Panc1 (cell line): ENCODE data around the gene APLP1. TPM values are rescaled to one million over a fixed set of nuclear protein-coding genes. Genes with fewer than 3 reads are reported as not detected.

Source experiments
- ATAC-seq: fragments of 200-7000 bp; cut with Tn5 transposase; 2 replicates; pipeline ENCODE4 v1.9.1; 2020; ENCODE audit warnings: mild to moderate bottlenecking, moderate library complexity
- BruUV-seq: library from RNA; stranded (reverse); fragments of 400-500 nt; replicated peaks from 2 replicates; lab custom pipeline; 2021; lab: Mats Ljungman, UMichigan
- CTCF ChIA-PET: fragments of 300-600 bp; sonication (Branson Sonifier 250); formaldehyde crosslinking; loops from one replicate; lab custom pipeline; 2022; ENCODE audit warnings: antibody characterized with exemption; lab: Charles Lee
- POLR2A ChIA-PET: fragments of 300-600 bp; sonication (Branson Sonifier 250); formaldehyde crosslinking; loops from one replicate; lab custom pipeline; 2022; ENCODE audit warnings: antibody characterized with exemption; lab: Charles Lee
- DNase-seq: peaks from one replicate; pipeline ENCODE4 v3.0.0-alpha.2; 2010; ENCODE audit warnings: low read depth, low spot score
- H3K27ac ChIP-seq: 2 replicates; pipeline ENCODE4 v1.5.1; 2011; ENCODE audit warnings: mild to moderate bottlenecking, low read length, inconsistent platforms
- H3K27me3 ChIP-seq: fragments of 200-500 bp; sonication (Bioruptor generic); 2 replicates; pipeline ENCODE4 v1.6.0; 2014; ENCODE audit warnings: low read length, inconsistent platforms; ENCODE audit not compliant: control insufficient read depth, insufficient read depth
- H3K36me3 ChIP-seq: fragments of 200-500 bp; sonication (Bioruptor generic); 2 replicates; pipeline ENCODE4 v1.5.1; 2014; ENCODE audit warnings: inconsistent platforms, mild to moderate bottlenecking, low read length, moderate library complexity; ENCODE audit not compliant: control insufficient read depth, insufficient read depth
- H3K4me1 ChIP-seq: 2 replicates; pipeline ENCODE4 v1.5.1; 2011; ENCODE audit warnings: inconsistent platforms, mild to moderate bottlenecking, low read length, moderate library complexity; ENCODE audit not compliant: control insufficient read depth, insufficient read depth
- H3K4me3 ChIP-seq, 2 experiments: 2 replicates each; pipeline ENCODE4 v1.5.1; 2011 to 2012; ENCODE audit warnings: low read depth in 2 of 2, low read length in 2 of 2, mild to moderate bottlenecking in 2 of 2, inconsistent platforms in 1 of 2, moderate library complexity in 1 of 2
- H3K9me3 ChIP-seq: fragments of 200-500 bp; sonication (Bioruptor generic); 2 replicates; pipeline ENCODE4 v1.5.1; 2014; ENCODE audit warnings: low read depth, mild to moderate bottlenecking, inconsistent platforms, low read length, moderate library complexity; ENCODE audit not compliant: control insufficient read depth, insufficient read depth
- CTCF ChIP-seq: fragments of 450-650 bp; IDR thresholded peaks from 2 replicates; pipeline ENCODE4 v1.5.1; 2017; ENCODE audit warnings: mild to moderate bottlenecking
- POLR2AphosphoS5 ChIP-seq: IDR thresholded peaks from 2 replicates; pipeline ENCODE4 v1.6.1; 2012; ENCODE audit warnings: mild to moderate bottlenecking, low read depth, low read length, moderate library complexity
- REST ChIP-seq, 2 experiments: IDR thresholded peaks; 2 replicates each; pipeline ENCODE4 v1.6.1; 2011 to 2012; ENCODE audit warnings: low read depth in 2 of 2, control low read depth in 1 of 2, low read length in 1 of 2, mild to moderate bottlenecking in 1 of 2, moderate library complexity in 1 of 2; ENCODE audit not compliant: insufficient read depth in 1 of 2
- SIN3A ChIP-seq: IDR thresholded peaks from 2 replicates; pipeline ENCODE4 v1.6.1; 2012; ENCODE audit warnings: low read depth, mild to moderate bottlenecking, low read length, moderate library complexity, borderline replicate concordance; ENCODE audit not compliant: insufficient read depth
- TCF7L2 ChIP-seq: IDR thresholded peaks from 2 replicates; pipeline ENCODE4 v1.6.1; 2011; ENCODE audit warnings: mild to moderate bottlenecking, low read depth, low read length, inconsistent platforms
- in situ Hi-C: cut with HindIII; loops from 2 replicates; pipeline ENCODE4 v1.10.0; 2016; ENCODE audit warnings: low sequenced_read_pairs, low pct_unique_long_range_greater_than_20kb
- intact Hi-C: fragments of 100-400 bp; cut with micrococcal nuclease; formaldehyde crosslinking; loops from one replicate; pipeline ENCODE4 v1.10.0; 2022; ENCODE audit not compliant: unreplicated experiment
- total RNA-seq: library from RNA; stranded (reverse); gene quantifications from one replicate; pipeline ENCODE4 v1.2.1, GENCODE V29; 2021; ENCODE audit not compliant: unreplicated experiment

The APLP1 gene
- total RNA-seq, 1 experiment from 2014 or later: 74.6 TPM

- Histone ChIP-seq H3K4me3 (no peak overlapping the region), H3K4me1 (peaks cover 17% of the 10 kb centered on the region), H3K9me3 (no peaks in the 10 kb centered on the region), H3K27me3 (no peaks in the 10 kb centered on the region), H3K27ac (no peak overlapping the region), H3K36me3 (no peaks in the 10 kb centered on the region)
- DNase-seq: no peak
- CTCF ChIA-PET: no interaction called here
- BruUV-seq: no TSS peak
- TF ChIP-seq POLR2AphosphoS5: no peak
- TF ChIP-seq SIN3A: no peak
- TF ChIP-seq TCF7L2: no peak
- TF ChIP-seq CTCF: no peak
- no peak for TF ChIP-seq REST (IDR thresholded peaks at IDR 0.05; ENCODE audit: insufficient read depth in 1 of 2, low read depth in 2 of 2, low read length in 1 of 2)
- POLR2A ChIA-PET: no interaction called here
- ATAC-seq: no peak
- in situ Hi-C loops: loop anchor here (10.0 kb wide), 1 partner anchor 70 kb away; no protein-coding TSS in a partner anchor
- intact Hi-C loops: no loop called here
Measured at GRCh38 chr19:35904311-35905068, 36.1 kb downstream of the APLP1 start.

- TF ChIP-seq REST (IDR thresholded peaks at IDR 0.05; ENCODE audit: insufficient read depth in 1 of 2, low read depth in 2 of 2, low read length in 1 of 2) (no peak), TCF7L2 (no peak), POLR2AphosphoS5 (no peak), CTCF (no peak), SIN3A (no peak)
- CTCF ChIA-PET: no interaction called here
- H3K36me3 ChIP-seq: no peaks in the 10 kb centered on the region
- DNase-seq: no peak
- POLR2A ChIA-PET: interaction anchor here (0.7 kb wide), 1 partner anchor 161 kb away, joined by 3 read pairs; no protein-coding TSS in a partner anchor
- H3K4me1 ChIP-seq: peaks cover 17% of the 10 kb centered on the region
- intact Hi-C loops (no loop called here), in situ Hi-C loops (loop anchor here (10.0 kb wide), 1 partner anchor 70 kb away; no protein-coding TSS in a partner anchor)
- no peak for ATAC-seq
- H3K27me3 ChIP-seq: no peaks in the 10 kb centered on the region
- H3K4me3 ChIP-seq: no peak overlapping the region
- BruUV-seq: no TSS peak
- H3K27ac ChIP-seq: 0 out of 2 replicates have a peak overlapping the region, but pooled peaks have one; percentile 6
- no peaks in the 10 kb centered on the region for H3K9me3 ChIP-seq
Measured at GRCh38 chr19:35905178-35905727, 36.9 kb downstream of the APLP1 start.
